Smooth muscle cell of the brain vasculature (primary cell): ENCODE measurements around the gene USP11.
"Not testable (repeated sequence)": the region's sequence is repeated elsewhere in the genome, so short reads cannot be mapped to it uniquely, and the experiment has no call there.

Source experiments
- DNase-seq: peaks from one replicate; pipeline ENCODE4 v3.0.0-alpha.2; 2012; ENCODE audit warnings: low read depth, low spot score

Gene USP11

DNA sequence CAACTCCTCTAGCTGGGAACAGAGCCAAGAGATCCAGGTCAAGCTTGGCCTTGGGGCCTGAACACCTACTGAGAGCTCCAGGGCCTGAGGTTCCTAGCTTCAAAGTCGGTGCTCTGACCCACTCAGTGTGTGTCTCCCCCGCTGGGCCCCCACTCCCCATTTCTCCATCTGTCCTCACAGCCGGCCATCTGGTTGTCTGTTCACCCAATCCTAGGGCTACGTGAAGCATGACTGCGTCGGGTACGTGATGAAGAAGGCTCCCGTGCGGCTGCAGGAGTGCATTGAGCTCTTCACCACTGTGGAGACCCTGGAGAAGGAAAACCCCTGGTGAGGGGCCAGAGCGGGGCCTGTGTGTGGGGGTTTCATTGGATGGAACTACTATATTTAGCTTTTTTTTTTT lies 12.3 kb downstream of the USP11 start:
- DNase-seq = no peak

DNA sequence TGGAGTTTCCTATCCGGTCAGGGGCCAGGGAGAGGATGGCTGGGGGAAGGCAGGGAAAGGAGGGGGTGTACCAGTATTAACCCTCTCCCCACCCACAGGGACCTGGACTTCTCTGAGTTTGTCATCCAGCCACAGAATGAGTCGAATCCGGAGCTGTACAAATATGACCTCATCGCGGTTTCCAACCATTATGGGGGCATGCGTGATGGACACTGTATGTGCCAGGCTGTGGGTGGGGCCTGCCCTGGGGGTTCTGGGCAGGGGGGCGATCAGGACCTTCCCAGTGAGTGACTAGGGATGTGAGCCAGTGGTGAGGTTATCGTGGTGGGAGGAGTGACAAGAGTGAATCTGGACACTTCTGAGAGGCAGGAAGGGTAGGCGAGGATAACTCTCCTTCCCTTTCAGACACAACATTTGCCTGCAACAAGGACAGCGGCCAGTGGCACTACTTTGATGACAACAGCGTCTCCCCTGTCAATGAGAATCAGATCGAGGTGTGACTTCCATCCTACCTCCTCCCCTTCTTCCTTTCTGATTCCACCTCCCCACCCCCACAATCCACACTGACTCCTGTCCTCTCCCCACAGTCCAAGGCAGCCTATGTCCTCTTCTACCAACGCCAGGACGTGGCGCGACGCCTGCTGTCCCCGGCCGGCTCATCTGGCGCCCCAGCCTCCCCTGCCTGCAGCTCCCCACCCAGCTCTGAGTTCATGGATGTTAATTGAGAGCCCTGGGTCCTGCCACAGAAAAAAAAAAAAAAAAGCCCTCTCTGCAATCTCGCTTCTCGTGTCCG lies 14.6 kb downstream of the USP11 start:
- no peak for DNase-seq

GRCh38 chrX:47247999-47248320 lies 15.2 kb downstream of the USP11 start:
- no peak for DNase-seq

DNA sequence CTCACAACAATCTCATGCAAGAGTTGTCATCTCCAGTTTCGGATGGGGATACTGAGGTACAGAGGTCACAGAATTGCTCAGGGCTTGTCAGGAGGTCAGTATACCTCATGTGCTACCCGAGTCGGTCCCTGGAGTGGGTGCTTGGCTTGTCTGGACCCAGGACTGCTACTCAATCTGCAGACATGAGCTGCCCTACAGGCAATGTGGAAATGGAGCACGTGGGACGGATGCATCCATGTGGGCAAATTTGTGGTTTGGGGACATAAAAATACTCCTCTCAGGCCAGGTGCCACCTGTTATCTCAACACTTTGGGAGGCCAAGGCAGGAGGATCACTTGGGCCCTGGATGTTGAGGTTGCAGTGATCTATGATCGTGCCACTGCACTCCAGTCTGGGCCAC lies 15.8 kb downstream of the USP11 start:
- DNase-seq = no peak

GRCh38 chrX:47250017-47250347 lies 17.2 kb downstream of the USP11 start:
- DNase-seq = no peak

DNA sequence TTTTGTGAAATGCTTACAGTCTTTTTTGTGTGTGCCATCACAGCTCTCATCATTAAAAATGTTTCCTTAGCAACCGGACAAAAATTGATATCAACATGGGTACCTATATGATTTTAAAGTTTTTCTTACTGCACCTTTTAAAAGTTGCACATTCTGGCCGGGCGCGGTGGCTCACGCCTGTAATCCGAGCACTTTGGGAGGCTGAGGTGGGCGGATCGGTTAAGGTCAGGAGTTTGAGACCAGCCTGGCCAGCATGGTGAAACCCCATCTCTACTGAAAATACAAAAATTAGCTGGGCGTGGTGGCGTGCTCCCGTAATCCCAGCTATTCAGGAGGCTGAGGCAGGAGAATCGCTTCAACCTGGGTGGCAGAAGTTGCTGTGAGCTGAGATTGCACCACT lies 24.8 kb downstream of the USP11 start:
- DNase-seq = not testable (repeated sequence)

DNA sequence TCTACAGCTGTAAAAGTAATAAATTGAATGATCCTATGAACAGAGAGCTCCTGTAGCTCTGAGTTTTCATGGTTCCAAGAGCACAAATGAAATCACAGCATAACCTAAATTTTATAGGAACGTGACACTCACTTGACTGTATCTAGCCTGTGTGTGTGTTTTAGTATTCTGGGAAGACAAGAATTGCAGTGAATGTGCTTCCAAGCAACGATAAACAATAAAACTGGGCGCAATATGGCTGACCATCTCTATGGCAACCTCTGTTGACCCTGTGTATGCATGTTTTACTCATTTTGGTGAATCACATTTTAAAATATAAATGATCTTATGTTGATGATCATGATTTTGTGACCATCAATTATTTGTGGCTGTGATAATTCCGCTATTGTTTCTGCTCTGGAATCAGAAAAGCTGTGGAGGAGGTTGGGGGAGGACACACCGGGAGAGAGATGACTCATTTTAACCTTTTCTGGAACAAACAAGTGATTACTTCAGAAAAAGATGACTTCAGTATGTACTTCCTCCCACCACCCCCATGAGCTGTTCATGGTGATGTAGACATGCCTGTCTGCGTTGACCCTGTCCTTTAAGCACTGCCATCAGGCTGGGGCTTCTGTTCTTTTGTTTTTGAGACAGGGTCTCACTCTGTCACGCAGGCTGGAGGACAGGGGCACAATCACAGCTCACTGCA lies 31.8 kb downstream of the USP11 start:
- no peak for DNase-seq

GRCh38 chrX:47266643-47267042 lies 33.8 kb downstream of the USP11 start:
- no peak for DNase-seq

GRCh38 chrX:47272013-47272408 lies 39.2 kb downstream of the USP11 start:
- no peak for DNase-seq

DNA sequence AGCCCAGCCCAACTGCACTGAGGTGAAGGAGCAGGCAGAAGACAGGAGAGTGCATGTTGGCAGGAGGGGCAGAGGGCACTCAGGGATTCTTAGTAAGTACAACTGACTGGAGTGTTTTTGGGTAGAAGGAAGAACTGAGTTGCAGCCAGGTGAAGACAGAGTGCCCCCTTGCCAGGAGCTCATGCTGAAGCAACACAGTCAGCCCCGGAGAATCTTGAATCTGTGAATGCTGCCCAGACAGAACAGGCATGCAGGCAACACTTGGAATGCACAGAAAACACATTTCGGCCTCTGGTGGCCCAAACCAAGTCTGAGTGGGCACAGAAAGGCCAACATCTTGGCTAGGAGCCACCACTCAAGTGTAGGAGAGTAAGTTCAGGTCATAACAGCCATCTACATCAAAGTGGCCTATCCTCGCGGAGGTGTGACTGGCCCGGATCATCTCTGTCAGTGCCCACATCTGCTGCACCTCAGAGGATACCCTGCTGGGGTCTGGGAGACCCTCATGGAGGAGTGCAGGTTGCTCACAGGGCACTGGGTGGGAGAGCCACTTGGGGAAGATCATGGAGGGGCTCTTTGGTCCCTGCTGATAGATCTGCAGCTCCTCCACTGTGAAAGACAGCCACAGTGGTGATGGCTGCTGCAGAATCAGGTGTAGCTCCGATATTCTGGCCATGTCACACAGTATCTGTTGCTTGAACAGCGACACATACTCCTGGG lies 40.4 kb downstream of the USP11 start:
- no peak for DNase-seq

GRCh38 chrX:47278691-47279090 lies 45.9 kb downstream of the USP11 start:
- no peak for DNase-seq

GRCh38 chrX:47283015-47283771 lies 50.4 kb downstream of the USP11 start:
- no peak for DNase-seq

DNA sequence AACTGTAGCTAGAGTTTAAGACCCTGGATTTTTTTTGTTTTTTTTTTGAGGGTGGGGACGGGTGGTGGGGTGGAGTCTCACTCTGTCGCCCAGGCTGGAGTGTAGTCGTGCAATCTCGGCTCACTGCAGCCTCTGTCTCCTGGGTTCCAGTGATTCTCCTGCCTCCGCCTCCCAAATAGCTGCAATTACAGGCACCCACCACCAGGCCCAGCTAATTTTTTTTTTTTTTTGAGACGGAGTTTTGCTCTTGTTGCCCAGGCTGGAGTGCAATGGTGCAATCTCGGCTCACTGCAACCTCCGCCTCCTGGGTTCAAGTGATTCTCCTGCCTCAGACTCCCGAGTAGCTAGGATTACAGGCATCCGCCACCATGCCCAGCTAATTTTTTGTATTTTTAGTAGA lies 51.8 kb downstream of the USP11 start:
- DNase-seq = not testable (repeated sequence)

- no peak for DNase-seq
Observed at GRCh38 chrX:47285836-47286320, 53.1 kb downstream of the USP11 start.

GRCh38 chrX:47293106-47293505 lies 60.3 kb downstream of the USP11 start:
- DNase-seq = no peak

DNA sequence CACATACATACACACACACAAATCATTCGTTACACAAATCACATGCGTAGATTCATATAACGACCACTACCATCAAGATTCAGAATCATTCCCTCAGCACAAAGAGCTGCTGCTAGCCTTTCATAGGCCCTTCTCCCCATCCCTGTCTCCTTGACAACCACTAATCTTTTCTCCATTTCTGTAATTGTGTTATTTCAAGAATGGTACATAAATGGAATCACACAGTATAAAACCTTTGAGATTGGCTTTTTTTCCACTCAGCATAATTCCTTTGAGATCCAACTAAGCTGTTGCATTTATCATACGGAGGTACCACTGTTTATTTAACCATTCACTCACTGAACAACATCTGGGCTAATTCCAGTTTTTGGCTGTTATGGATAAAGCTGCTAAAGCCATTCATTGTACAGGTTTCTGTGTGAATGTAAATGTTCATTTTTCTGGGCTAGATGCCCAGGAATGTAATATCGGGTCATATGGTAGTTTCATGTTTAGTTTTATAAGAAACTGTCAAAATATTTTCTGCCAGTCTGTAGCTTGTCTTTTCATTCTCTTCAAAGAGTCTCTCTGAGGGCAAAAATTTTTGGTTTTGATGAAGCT lies 64.1 kb downstream of the USP11 start:
- no peak for DNase-seq

DNA sequence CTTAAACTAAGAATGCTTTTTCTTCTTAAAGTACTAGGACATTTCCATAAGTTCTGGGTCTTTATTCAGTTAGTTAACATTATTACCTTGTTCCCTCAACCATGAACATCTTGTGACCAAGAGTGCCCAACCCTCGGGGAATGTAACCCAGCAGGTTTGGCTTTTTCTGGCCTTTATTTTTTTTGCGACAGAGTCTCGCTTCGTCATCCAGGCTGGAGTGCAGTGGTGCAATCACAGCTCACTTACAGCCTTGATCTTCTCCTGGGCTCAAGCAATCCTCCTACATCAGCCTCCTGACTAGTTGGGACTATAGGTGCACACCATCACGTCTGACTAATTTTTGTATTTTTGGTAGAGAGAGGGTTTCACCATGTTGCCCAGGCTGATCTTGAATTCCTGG lies 65.1 kb downstream of the USP11 start:
- no peak for DNase-seq
